GM19397 (cell line): Measurements from ENCODE around the gene AGAP1.
"Not testable (repeated sequence)": the region's sequence is repeated elsewhere in the genome, so short reads cannot be mapped to it uniquely, and the experiment has no call there.

Experiments used
- ATAC-seq: cut with Tn5 transposase; IDR thresholded peaks from one replicate; pipeline ENCODE4 v1.9.1; 2021; ENCODE audit warnings: mild to moderate bottlenecking, moderate library complexity; ENCODE audit not compliant: unreplicated experiment

The AGAP1 gene

DNA sequence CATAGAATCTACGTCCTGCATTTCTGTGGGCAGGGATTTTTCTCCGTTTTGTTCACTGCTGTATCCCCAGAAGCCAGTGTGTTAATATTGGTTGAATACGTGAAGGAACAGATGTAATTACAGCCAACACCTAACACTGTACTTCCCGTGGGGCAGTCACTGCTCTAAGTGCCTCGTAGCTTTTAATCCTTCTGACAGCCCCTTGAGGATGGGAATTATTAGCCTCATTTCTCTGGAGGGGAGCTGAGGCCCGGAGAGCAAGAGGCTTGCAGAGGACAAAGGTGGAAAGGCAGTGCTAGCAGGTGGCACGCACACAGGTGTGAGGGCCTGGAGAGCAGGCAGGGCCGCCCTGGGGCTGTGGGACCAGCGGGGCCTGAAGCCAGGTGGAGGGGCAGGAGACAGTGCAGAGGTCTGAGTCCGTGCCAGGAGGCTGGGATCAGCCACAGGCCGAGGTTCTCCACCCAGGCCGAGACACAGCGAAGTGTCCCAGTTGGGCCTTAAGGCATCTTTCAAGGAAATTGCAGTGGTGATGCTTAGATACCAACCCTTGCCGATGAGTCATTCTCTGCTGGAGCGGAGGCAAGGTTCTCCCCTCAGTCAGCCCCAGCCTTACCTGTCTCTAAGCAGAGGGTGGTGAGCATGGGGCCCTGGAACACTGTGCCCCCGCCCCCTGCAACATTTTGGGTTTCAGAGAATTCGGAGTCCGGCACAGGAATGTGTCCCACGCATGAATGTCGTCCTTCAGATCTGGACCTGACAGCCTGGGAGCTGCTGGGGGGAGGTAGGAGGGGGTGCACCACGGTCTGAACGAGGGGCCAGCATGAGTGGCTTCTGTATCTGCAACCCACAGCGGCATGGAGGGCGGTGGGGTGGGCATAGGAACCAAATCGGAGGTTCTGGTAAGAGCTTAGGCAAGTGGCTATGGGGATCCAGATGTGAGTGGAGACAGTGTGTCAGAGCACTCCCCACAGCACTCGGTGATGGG, 551.7 kb downstream of the AGAP1 start:
- no peak for ATAC-seq

DNA sequence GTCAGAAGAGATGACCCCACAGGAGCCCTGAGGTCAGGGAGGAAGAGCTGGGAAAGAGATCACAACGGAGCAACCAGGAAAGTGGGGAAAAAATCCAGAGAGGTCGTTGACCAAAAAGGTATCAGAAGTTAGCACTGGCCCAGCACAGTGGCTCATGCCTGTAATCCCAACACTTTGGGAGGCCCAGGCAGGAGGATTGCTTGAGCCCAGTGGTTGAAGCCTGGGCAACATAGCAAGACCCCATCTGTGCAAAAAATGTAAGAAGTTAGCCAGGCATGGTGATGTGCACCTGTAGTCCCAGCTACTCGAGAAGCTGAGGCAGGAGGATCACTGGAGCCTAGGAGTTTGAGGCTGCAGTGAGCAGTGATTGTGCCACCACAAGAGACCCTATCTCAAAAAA, 552.9 kb downstream of the AGAP1 start:
- ATAC-seq, result no peak

DNA sequence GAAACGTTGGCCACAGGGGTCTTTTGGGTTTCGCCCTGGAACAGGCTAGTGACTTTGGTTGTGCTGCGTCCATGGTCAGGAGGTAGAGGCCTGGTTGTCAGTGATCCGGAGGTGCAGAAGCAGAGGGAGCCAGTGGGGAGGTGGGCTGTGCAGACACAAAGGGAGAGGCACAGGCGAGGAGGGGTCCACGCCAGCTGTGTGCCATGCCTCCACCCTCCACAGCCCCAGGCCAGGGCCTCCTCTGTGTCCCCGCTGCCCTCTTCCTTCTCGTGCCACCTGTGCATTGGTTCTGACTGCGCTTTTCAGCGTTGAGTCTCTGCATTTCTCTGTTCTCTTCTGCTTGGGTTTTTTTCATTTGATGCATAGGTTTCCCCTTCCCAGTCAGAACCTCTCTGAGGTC, 553.3 kb downstream of the AGAP1 start:
- no peak for ATAC-seq

DNA sequence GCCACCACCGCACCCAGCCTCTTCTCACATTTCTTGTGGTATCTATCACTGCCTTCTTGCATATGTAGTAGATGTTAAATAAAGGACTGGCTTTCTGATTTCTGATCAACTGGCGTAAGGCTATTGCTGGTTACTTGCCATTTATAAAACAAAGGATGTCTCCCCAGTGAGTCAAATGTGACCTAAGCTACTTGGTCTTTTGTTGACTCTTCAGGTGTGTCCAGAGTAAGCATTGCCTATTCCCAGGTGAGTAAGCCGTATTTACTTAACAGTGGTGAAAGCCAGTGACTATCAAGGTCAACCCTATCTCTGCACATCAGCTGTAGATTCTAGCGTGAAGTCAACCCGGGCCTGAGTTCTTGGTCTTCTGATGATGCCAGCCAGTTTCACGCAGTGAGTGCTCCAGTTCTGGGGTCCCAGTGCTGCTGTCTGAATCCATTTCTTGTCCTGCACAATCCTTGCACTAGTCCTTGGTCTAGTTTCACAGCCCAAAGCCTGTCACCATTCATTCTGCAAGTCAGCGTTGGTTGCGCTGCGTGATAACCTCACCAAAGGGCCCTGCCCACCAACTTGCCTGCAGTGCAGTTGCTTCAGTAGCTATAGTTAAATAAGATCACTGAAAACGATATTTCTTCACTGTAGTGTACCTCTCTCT, 554.2 kb downstream of the AGAP1 start:
- no peak for ATAC-seq

DNA sequence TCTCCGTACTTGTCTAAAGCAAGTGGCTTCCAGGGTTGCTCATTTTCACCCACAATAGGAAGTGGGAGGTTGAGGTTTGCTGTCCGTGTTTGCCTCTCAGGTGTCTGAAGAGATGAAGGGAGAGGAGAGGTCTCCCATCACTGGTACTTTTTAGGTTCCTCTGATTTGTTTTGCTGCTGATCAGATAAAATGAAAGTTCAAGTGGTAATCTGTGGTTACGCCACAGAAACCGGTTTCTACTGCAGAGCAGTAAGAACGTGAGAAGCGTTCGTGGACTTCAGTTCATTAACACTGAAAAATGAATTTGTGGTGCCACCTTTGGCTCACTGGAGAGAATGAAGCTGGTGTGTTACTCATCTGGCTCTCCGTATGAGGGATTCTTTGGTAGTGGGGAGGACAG, 556.1 kb downstream of the AGAP1 start:
- no peak for ATAC-seq

DNA sequence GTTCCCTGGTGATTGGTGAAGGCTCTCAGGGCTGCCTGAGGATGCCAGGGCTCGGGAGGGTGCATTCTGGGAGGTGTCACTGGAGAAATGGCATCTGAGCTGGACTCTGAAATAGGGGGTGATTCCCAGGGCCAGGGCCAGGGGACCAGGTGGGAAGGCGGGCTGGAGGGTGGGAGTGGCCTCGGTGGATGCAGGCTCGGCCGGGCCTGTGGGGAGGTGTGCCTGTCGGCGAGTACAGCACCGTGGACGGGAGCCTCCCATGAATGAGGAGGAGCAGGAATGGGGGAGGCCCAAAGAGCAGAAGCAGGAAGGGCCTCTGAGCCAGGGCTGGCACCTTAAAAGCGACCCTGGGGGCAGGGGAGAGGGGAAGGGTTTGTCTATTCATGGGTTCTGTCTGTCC, 557.5 kb downstream of the AGAP1 start:
- ATAC-seq, result no peak

DNA sequence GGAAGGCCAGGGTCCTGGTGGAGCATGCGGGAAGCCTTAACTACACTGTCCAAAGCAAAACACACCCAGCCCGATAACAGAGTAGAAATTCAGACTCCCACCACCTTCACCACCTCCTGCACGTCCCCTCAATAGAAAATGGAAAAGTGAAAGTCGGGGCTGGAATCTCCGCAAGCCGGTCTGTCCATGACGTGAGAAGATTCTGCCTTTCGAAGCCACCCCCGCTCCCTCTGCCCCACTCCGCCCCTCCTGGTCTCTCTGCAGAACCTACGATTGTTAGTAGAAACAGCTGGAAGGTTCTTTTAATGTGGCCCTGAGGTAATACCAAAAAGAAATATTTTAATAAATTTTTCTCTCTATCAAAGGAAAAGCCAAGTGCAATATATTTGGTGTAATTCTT, 558.0 kb downstream of the AGAP1 start:
- no peak for ATAC-seq

DNA sequence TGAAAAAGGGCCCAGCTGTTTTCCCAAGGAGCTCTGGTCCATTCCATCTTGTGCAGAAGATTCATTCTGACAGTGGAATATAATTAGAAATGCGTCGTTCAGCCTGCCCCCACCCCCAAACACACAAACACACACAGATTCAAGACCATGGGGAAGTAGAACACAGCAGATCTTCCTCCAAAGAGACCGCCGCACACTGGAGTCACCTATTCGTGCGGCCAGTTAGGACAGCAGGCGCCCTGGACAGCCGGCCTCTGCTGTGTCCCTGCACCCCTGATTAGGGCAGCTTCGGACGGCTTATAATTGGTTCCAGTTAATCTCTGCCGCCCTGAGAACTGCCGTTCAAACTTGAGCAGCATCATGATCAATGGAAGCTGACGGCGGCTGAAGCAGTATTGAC, 558.4 kb downstream of the AGAP1 start:
- ATAC-seq, result no peak

DNA sequence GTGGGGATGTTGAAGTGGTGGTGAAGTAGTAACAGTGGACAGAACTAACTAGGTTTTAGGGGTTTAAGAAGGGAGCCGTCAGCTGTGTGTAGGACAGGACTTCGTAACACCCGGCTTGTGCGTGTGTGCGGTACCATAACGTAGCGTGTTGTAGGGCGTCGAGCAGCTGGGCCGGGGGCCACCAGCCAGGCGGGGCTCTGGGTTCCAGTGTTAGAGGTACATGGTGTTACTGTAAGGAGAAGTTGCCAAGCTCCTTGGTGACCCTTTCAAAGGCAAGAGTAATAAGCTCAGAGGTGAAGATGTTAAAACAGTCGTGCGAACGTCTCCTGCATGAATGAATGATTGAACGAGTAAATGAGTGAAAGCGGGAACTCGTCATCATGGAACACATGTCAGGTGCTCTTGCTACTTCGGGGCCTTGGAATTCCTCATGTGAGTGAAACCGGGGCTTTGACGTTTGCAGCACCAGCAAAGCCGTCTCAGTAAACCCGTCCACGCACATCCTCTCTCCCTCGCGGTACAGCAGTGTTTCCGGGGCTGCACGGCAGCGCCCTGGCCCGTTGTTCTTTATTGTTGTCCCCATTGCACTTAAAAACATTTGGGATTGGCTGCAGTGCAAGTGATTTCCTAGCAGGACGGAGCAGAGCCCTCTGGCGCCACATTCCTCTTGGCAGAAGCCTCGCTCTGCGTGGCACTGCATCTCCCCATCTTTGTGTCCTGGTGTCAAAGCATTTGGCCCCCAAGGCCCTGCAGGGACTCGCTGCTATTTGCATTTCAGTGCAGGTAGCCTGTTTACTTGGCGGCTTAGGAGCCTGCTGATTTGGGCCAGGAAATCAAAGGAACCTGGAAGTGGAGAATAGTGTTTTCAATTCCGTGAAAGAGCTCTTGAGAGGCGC, 559.3 kb downstream of the AGAP1 start:
- ATAC-seq, result no peak

DNA sequence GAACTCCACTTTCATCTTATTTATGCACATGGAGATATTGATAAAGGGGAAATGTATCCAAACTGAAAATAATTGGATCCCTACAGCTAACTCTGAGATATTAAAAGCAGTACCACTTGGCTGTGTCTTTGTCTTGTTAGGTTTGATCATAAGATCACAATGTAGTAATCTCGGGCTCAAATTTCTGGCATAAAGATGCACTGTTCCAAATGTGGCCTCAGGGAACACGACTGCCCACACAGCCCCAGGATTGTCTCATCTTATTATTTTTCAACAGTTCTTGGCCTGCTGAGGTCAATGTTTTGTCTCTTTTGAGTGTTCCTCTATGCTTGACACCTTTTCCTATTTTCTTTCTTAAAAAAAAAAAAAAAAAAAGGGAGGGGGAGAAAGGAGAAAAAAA, 560.3 kb downstream of the AGAP1 start:
- ATAC-seq, result no peak

DNA sequence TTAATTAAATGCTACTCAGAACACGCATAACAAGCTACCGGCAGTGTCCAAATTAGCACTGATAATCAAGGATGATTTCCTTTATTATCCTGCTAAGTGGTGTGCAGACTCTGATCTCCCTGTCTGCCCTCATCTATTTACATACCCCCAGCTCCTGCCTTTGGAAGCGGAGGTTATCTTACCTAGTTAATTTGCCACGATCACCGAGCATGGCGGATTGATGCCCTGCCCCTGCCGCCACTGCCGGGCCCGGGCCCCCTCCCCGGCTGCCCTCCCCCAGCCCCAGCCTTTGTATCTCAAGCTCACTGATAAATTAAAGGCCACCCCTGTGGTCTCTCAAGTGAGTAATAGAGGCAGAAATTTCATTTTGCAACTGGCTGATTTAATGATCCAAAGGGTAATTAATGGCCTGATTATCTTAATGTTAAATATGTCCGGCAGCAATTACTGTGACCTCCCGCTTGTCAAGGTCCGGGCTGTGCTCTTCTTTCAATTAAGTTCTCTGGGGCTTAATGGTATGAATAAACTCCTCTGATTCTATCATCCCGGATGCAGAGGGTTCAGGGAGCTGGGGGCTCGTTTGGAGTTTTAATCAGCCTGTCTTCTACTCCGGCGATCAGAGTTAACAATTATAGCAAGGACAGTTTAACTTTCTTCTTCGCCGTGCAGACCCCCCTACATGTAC, 560.9 kb downstream of the AGAP1 start:
- ATAC-seq, result no peak

DNA sequence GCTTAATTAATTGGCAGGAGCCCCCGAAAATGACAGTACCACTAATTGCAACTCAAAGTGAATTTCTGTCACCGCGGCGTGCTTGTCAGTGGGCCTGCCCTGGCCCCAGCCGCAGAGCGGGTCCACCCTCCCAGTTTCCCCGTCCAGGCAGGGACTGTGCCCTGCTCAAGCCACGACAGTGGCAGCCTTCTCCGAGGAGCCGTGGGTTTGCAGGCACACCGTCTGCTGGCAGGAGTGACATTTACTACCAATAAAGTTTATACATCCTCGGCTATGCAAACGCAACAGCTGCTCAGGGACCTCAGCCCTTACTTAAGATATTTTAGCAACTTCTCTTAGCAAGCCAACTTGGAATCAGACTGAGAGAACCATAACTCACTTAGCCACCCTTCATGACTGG, 561.6 kb downstream of the AGAP1 start:
- no peak for ATAC-seq

DNA sequence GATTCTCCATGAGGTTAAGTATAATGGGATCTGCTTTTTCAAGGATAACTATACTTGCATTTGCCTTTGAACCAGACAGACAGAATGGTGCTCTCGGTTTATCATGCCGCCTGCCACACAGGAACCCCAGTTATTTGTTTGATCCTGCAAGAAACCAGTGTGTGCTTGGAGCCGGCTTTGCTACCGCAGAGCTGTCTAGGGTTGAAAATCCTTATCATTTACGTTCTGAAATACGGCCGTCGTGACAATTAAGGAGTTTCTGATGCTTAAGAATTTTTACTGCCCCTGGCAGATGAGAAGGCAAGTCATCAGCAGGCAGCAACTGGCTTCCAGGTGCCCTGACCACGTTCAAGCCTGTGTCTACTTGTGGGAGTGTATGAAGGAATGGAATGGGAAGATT, 562.3 kb downstream of the AGAP1 start:
- no peak for ATAC-seq

DNA sequence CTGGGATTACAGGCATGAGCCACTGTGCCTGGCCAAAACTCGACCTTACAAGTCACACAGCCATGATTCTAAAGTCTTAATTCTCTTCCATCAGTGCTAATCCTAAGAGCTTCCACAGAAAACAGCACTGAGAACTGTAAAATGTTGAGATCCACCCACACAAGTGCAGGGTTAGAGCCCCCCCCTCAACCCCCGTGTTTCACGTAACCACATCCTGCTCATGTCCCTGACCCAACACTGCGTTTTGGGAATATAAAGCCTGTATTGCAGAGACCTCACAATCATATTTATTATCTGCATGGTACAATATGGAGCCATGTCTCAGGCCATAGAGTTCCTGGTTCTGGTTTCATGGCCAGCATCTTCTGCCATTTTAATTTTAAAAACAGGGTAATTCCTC, 563.5 kb downstream of the AGAP1 start:
- no peak for ATAC-seq

DNA sequence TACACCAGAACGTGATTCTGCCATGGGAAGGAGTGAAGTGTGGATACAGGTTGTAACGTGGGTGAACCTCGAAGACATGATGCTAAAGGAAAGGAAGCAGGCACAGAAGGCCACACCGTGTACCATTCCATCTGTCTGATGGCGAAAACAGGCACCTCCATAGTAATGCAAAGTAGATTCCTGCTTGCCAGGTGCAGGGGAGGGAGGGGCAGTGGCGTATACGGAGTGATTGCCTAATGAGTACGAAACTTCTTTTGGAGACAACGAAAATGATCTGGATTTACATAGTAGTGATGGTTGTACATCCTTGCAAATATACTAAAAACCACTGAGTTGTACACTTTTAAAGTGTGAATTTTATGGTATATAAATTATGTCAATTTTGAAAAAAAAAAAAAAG, 567.7 kb downstream of the AGAP1 start:
- no peak for ATAC-seq

DNA sequence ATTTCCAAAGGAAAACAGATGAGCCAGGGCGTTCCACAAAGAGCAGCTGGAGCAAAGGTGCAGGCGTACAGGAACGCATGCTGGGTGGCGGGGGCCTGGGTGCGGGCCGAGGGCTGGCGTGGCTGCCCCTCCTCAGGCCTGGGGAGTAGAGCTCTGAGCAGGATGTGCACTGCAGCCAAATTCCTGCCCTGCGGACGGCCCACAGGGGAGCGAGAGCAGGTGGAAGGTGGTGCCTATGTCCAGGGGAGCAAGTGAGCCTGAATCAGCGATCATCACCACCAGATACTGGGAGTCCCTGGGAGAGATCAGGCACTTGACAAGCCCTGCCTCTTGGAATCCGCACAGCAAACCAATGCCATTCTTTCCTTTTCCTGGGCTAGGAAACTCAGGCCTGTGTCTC, 568.1 kb downstream of the AGAP1 start:
- ATAC-seq, result no peak

DNA sequence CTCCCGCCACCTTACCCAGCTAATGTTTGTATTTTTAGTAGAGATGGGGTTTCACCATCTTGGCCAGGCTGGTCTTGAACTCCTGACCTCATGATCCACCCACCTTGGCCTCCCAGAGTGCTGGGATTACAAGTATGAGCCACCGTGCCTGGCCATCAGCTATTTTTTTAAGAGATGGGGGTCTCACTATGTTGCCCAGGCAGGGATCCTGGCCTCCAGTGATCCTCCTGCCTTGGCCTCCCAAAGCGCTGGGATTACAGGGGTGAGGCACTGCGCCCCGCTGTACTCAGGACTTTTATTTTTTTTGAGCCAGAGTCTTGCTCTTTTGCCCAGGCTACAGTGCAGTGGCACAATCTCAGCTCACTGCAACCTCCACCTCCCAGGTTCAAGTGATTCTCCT, 569.0 kb downstream of the AGAP1 start:
- not testable (repeated sequence) for ATAC-seq

DNA sequence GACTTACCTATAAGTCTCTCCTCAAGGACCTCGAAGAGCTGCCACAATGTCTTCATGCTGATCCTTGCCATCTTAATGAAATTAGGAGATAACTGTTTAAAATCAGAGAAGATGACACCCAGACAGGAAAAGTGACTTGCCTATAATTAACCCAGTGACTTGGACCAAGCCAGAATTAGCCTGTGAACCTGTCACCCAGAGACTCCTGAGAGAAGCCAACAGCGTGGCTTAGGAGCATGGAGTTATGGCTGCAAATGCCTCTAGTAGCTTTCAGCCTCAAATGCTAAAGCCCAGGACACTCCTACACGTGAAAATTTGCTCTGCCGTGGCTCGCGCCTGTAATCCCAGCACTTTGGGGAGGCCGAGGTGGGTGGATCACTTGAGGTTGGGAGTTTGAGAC, 570.2 kb downstream of the AGAP1 start:
- ATAC-seq, result no peak

DNA sequence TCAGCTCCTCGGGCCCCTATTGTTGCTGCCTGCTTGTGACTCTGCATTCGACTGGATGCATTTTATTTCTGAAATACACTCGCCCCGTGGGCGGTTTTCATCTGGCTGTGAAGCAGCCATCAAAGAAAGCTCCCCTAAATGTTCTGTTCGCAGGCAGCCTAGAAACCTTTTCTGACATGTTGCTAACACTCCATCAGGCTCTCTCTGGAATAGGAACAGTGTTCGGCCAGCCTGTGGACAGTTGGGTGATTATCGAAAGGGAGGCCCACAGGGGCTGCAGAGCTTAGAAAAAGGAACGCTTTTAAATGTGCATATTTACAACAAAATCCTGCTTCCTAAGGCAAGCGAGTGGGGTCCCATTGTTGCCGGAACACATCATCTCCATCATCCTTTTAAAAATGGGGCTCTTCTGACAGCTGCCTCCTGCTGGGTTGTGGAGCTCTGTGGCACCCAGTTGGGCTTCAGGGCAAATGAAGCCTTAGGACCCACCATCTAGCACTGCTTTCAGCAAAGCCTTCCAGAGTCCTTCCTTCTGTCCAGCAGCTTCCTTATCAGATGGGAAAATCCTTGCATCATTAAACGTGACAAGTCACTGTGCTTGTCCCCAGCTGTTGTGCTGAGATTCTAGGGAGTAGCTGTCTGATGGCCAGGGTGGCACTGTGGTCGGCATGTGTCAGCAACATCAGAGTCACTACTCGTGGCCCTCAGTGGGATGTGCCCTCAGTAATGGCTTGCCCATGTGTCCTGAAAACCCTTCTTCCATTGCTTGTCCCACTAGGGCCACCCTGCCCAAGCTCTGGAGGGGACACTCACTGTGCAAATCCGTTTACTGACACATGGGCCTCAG, 571.7 kb downstream of the AGAP1 start:
- no peak for ATAC-seq

DNA sequence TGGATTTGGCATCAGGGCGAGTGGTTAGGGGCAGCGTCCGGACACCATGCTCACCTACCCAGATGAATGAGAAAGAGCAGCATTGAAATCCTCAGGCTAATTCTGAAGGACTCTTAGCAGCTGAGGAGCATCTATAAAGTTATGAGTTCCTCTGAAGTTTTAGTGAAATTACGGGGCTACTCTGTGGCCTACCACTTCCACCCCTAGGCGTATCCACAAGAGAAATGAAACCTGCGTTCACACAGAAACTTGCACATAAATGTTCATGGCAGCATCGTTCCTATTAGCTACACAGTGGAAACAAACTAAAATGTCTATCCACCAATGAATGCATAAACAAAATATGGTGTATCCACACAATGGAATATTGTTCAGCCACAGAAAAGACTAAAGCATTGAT, 576.4 kb downstream of the AGAP1 start:
- no peak for ATAC-seq
